ENCODE measurements around the gene SIPA1L3. TPM values are rescaled to one million over a fixed set of nuclear protein-coding genes. Genes with fewer than 3 reads are reported as not detected.
A peak's percentile ranks its signal among the peaks of the same experiment; 100 is the strongest.

SIPA1L3 gene
- total and polyA plus RNA-seq, 12 donors: 2.2 to 24.1 (median 11.8) TPM

- H3K4me3 ChIP-seq: no peak overlapping the region
- no peak overlapping the region for H3K27ac ChIP-seq
- intact Hi-C loops (cut with DNase I): no loop called here
- no peaks in the 10 kb centered on the region for H3K4me1 ChIP-seq (replicated peaks in 1 of 2)
- 30 to 43% (median 33%) methylated on average over 3 to 5 of the region's 5 CpGs for WGBS, 4 donors
- peaks cover 10% of the 10 kb centered on the region for H3K27me3 ChIP-seq
- DNase-seq: no peak
- no peak for TF ChIP-seq POLR2A (IDR thresholded peaks at IDR 0.05)
- no peak for TF ChIP-seq CTCF (IDR thresholded peaks at IDR 0.05)
- no peaks in the 10 kb centered on the region for H3K9me3 ChIP-seq (replicated peaks in 1 of 3)
- H3K36me3 ChIP-seq (replicated peaks in 1 of 2): peaks cover 0 to 6% of the 10 kb centered on the region in 2 donors
Observed at GRCh38 chr19:38209152-38209551, 302.1 kb downstream of the SIPA1L3 start.

GRCh38 chr19:38209671-38210457 lies 302.9 kb downstream of the SIPA1L3 start:
- intact Hi-C loops (cut with DNase I): no loop called here
- Histone ChIP-seq H3K4me1 (replicated peaks in 1 of 2) (no peaks in the 10 kb centered on the region), H3K36me3 (replicated peaks in 1 of 2) (peaks cover 0 to 6% of the 10 kb centered on the region in 2 donors), H3K9me3 (replicated peaks in 1 of 3) (no peaks in the 10 kb centered on the region), H3K27ac (peak overlapping the region in 1 of 5 donors; percentile 59), H3K4me3 (no peak overlapping the region), H3K27me3 (peaks cover 10% of the 10 kb centered on the region)
- peak in 5 of 7 donors; percentile 29 to 78 (median 45) for DNase-seq
- no peak for TF ChIP-seq CTCF (IDR thresholded peaks at IDR 0.05)
- TF ChIP-seq POLR2A (IDR thresholded peaks at IDR 0.05): peak in 1 of 2 donors; percentile 8
- WGBS, 4 donors: 8 to 10% (median 9%) methylated on average over 19 to 30 of the region's 30 CpGs

DNA sequence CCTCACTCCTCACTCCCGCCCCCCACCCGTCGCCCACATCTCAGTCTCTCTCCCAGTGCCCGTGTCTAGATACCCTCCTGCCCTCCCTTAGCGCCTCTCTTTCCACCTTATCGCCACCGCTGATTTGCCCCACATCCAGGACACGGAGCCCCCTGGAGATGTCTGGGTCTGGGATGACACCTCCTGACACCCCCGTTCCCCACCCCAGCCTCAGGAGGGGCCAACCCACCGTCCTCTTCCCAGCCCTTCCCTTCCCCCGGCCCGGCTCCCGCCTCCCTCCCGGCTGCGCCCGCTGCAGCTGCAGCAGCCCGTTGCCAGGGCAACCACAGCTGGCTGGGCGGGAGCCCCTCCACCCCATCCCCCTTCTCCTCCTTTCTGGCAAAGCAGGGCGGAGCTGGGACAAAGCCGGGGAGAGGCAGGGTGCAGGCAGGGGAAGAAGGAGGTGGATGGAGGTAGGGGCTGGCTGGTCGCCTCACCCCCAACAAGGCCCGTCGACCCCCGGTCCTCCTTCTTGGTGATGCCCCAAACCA lies 303.5 kb downstream of the SIPA1L3 start:
- TF ChIP-seq POLR2A (IDR thresholded peaks at IDR 0.05) (no peak), CTCF (IDR thresholded peaks at IDR 0.05) (no peak)
- Histone ChIP-seq H3K4me3 (no peak overlapping the region), H3K27me3 (peaks cover 10% of the 10 kb centered on the region), H3K36me3 (replicated peaks in 1 of 2) (peaks cover 0 to 6% of the 10 kb centered on the region in 2 donors), H3K4me1 (replicated peaks in 1 of 2) (no peaks in the 10 kb centered on the region), H3K27ac (peak overlapping the region in 1 of 5 donors; percentile 59), H3K9me3 (replicated peaks in 1 of 3) (no peaks in the 10 kb centered on the region)
- intact Hi-C loops (cut with DNase I): no loop called here
- DNase-seq: peak in 2 of 7 donors; percentile 36 to 72
- 2 to 10% (median 3%) methylated on average over 9 to 24 of the region's 24 CpGs for whole genome bisulfite sequencing, 4 donors

GRCh38 chr19:38211151-38211591 lies 304.2 kb downstream of the SIPA1L3 start:
- H3K4me3 ChIP-seq: no peak overlapping the region
- TF ChIP-seq POLR2A (IDR thresholded peaks at IDR 0.05): no peak
- TF ChIP-seq CTCF (IDR thresholded peaks at IDR 0.05): no peak
- H3K36me3 ChIP-seq (replicated peaks in 1 of 2): peaks cover 0 to 3% of the 10 kb centered on the region in 2 donors
- H3K27ac ChIP-seq: no peak overlapping the region
- WGBS, 4 donors: 10 to 17% (median 14%) methylated on average over 4 to 27 of the region's 27 CpGs
- no peak for DNase-seq
- H3K4me1 ChIP-seq (replicated peaks in 1 of 2): no peaks in the 10 kb centered on the region
- peaks cover 10% of the 10 kb centered on the region for H3K27me3 ChIP-seq
- H3K9me3 ChIP-seq (replicated peaks in 1 of 3): no peaks in the 10 kb centered on the region
- intact Hi-C loops (cut with DNase I): no loop called here

All from adrenal gland (tissue), 12 donors.